DMS53 treated with DMSO at 0.1 percent for 48 hours (cell line): ENCODE results near the gene EN2.

Source experiments
- DNase-seq: peaks from one replicate; lab custom pipeline; 2025; ENCODE audit not compliant: unreplicated experiment; lab: John Stamatoyannopoulos, UW

The EN2 gene

DNA sequence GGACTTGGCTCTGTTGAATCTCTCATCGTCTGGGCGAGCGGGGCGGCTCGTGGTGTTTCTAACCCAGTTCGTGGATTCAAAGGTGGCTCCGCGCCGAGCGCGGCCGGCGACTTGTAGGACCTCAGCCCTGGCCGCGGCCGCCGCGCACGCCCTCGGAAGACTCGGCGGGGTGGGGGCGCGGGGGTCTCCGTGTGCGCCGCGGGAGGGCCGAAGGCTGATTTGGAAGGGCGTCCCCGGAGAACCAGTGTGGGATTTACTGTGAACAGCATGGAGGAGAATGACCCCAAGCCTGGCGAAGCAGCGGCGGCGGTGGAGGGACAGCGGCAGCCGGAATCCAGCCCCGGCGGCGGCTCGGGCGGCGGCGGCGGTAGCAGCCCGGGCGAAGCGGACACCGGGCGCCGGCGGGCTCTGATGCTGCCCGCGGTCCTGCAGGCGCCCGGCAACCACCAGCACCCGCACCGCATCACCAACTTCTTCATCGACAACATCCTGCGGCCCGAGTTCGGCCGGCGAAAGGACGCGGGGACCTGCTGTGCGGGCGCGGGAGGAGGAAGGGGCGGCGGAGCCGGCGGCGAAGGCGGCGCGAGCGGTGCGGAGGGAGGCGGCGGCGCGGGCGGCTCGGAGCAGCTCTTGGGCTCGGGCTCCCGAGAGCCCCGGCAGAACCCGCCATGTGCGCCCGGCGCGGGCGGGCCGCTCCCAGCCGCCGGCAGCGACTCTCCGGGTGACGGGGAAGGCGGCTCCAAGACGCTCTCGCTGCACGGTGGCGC is at the start of gene EN2:
TSS of gene EN2 (plus strand) at position 19 of the 767 bp plus-strand sequence. CDS start at position 268, 249 bp downstream.
- DNase-seq: no peak

- DNase-seq: no peak
Observed at GRCh38 chr7:155408651-155409586, 49.0 kb upstream of the EN2 start.

DNA sequence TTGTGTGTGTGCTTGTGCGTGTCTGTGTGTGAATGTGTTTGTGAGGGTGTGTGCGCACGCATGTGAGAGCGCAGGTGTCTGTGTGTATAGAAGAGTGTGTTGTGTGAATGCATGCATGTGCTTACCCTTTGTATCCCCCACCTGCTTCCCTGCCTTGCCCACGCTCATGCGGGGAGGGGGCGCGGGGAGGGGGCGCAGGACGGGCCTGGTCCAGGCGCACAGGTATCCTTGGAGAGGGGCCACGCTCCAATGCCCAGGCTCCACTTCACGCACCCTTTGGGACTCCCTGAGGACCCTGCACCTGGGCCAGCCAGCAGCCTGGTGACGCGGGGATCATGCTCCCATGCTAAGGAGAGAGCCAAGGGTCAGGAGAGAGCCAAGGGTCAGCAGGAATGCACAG is 47.9 kb upstream of the EN2 start:
- DNase-seq: no peak

- no peak for DNase-seq
Observed at GRCh38 chr7:155410431-155410830, 47.5 kb upstream of the EN2 start.

DNA sequence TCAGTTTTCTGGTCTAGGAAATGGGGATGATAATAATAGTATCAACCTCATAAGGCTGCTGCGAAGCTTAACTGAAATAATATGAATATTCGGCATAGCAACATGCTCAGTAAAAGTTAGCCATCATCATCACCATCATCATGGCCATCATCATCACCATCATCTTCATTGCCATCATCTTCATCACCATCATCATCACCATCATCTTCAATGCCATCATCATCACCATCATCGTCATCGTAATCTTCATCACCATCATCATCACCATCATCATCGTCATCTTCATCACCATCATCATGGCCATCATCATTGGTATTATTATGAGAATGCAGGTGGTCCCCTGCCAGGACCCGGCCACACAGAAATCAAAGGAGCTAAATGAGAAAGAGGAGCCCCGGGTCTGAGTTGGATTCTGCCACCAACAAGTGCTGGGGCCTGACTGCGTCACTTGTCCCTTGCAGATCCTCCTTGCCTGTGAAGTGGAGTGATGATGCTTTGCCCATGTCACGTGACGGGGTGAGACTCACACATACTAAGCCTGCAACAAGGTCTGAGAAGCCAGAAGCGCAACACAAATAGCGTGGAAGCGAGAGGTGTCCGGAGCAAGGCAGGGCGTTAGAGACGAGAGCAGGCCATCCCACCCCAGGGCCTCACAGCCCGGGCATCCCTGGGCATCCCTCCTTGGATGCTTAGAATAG is 46.1 kb upstream of the EN2 start:
- no peak for DNase-seq

DNA sequence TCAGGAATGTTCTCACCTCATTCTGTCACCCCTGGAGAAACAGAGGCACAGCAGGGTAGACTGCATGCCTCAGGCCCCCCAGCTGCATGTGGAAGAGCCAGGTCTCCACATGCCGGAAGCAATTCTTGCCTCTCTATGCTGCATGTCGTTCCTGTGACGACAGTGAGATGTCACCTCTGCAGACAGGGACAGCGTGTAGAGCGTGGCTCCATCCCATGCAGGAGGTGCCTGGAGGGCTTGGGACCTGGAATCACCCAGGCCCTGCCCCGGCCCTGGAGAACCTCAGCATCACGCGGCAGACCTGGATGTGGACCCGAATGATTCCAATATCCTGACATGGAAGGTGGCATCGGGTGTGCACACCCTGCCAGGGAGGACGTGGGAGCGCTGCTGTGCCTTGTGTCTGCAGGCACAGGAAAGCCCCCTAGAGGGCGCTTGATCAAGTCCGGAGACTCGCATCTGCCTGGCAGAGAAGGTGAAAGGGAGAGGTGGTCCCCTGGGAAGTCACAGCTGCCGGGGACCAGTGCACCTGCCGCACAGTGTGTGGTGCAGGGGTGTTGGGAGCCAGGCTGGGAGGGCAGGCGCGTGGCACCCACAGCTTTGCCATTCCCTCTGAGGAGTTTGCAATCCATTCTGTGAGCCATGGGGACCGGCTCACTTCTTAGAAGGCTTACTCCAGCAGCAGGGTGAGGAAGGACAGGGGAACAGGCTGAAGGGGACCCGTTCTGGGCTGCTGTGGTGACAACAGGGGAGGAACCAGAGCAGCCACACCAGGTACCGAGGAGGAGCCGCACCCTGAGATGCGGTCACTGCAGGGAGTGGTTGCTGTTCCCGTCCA is 45.3 kb upstream of the EN2 start:
- no peak for DNase-seq

- no peak for DNase-seq
Observed at GRCh38 chr7:155414547-155415492, 43.1 kb upstream of the EN2 start.

DNA sequence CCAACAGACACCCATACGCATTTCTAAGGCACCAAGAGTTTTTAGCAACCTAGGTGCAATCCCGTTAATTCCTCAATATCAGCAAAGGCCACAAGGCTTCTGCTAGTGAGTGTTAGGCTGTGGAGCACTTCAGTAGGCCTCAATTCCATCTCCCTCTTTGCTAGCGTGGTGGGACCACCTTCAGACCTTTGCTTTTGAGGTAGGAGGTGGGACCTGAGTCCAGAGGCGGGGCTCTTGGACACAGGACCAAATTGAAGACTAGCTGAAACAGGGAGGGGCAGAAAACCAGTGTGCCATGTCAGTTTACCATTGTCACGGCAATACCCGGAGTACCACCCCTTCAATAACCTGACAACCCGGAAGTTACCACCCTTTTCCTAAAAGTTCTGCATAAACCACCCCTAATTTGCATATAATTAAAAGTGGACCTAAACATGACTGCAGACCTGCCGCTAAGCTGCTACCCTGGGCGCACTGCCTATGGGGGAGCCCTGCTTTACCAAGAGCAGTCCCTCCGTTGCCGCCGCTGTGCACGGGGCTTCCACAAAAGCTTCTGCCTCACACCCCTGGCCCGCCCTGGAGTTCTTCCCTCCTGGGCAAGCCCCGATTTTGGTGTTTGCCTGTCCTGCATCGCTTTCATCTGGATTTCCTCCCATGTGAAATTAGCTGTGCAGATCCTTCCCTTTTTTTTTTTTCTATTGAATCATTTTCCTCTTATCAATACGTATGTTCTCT is 41.1 kb upstream of the EN2 start:
- DNase-seq: no peak

GRCh38 chr7:155418304-155418703 is 39.6 kb upstream of the EN2 start:
- DNase-seq: no peak

DNA sequence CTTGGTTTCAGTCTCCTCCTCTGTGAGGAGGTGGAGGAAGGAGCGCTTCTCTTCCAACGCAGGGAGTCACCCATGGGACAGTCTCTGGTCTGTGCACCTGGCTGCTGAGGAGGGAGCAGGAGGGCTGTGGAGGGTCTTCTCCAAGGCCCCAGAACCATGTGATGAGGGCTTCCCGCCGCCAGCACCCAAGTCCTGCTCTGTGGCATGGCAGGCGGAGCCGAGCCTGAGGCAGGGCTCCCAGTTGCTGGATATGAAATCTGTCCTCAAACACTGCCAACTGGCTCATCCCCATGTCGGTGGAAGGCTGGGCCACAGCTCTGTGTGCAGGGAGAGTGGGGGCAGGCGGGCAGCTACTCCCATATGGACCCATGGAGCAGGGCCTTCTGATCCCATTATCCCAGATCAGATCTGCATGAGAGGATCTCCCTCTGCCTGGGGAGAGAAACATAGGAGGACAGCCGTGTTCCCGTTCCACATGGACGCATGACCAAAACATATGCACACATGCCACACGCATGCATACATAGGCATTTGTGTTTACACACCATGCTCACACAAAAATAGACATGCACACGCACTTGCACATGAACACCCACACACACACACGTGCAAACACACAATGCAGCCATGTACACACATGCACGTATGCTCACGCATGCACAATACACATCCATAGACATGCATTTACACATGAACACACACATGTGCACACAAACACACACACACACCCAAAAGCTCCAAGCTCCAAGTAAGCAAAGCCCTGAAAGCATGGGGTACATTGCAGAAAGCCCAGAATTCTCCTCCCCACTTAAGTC is 38.8 kb upstream of the EN2 start:
- no peak for DNase-seq

DNA sequence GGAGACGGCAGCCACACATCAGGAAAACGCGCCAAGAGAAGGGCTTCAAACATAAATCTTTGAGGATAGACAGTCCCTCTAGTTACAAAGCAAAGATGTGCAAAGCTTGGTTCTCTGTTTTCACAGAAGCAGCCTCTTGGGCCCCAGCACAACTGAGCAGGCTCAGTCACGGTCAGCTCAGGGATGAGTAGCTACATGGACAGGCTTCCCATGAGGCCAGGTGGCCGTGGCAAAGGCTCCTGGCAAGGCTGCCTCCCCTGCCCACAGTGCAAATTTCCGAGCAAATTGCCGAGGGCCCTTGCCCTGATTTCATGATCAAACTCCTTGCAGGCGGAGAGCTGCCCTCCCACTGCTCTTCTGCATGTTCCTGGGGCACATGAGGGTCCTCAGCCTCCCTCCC is 37.8 kb upstream of the EN2 start:
- DNase-seq: no peak

- DNase-seq: no peak
Observed at GRCh38 chr7:155422151-155422550, 35.8 kb upstream of the EN2 start.

- DNase-seq: no peak
Observed at GRCh38 chr7:155422599-155423336, 35.2 kb upstream of the EN2 start.

DNA sequence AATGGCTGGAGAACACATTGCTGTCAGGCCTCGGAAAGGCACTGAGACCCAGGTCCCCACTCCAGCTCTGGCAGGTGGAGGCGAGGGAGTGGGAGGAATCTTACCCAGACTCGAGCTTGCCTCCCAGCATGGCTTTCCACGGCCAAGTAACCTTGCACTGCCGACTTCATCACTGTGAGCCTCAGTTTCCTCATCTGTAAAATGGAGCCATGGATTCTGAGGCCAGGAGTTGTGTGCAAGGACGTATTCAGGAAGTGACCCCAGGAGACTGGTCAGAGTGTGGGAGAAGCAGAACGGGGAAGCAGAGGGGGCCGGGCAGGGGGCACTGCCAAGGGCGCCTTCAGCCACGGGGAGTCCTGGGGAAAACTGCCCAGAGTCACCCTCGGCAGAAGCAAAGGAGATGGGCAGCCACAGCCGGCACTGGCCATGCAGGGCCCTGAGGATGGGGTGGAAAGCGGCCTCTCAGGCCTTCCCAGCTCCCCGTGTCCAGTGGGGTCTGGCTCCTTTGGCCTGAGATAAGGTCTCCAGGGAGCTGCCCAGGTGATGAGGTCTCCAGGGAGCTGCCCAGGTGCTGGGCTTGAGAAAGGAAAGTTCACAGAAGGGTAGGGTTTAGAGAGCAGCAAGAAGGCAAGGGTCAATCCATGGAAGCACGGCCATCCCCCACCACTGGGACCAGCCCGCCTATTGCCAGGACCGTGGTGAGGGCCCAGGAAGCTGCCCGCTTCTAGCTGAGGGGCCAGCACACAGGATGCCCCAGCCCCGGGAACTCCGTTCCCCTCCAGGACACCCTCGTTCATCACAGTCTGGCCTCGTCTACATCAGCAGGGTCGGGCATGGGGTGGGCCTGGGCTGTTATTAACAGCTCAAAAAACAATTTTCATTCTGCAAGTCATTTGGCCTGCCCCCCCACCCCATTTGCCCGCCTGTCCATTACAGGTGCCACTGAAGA is 34.3 kb upstream of the EN2 start:
- DNase-seq: no peak

- DNase-seq: no peak
Observed at GRCh38 chr7:155424301-155425010, 33.5 kb upstream of the EN2 start.

- no peak for DNase-seq
Observed at GRCh38 chr7:155425011-155425340, 33.0 kb upstream of the EN2 start.
